ENCODE results near the gene MAGI2.

The MAGI2 gene

GRCh38 chr7:79307376-79307775, 146.1 kb downstream of the MAGI2 start:
- Histone ChIP-seq H3K9me3 (ENCODE audit: low read length) (no peaks in the 10 kb centered on the region), H3K4me3 (ENCODE audit: low read length) (no peak overlapping the region), H3K36me3 (ENCODE audit: insufficient read depth, low read length) (no peaks in the 10 kb centered on the region), H2AFZ (ENCODE audit: low read depth, low read length) (no peak overlapping the region), H3K4me1 (ENCODE audit: insufficient read depth, low read length) (no peaks in the 10 kb centered on the region), H3K27me3 (ENCODE audit: insufficient read depth, low read length) (no peaks in the 10 kb centered on the region)

GRCh38 chr7:79304711-79305110, 148.8 kb downstream of the MAGI2 start:
- Histone ChIP-seq H3K27me3 (ENCODE audit: insufficient read depth, low read length) (no peaks in the 10 kb centered on the region), H3K9me3 (ENCODE audit: low read length) (no peaks in the 10 kb centered on the region), H3K4me3 (ENCODE audit: low read length) (no peak overlapping the region), H2AFZ (ENCODE audit: low read depth, low read length) (no peak overlapping the region), H3K4me1 (ENCODE audit: insufficient read depth, low read length) (no peaks in the 10 kb centered on the region), H3K36me3 (ENCODE audit: insufficient read depth, low read length) (no peaks in the 10 kb centered on the region)

- Histone ChIP-seq H3K36me3 (ENCODE audit: insufficient read depth, low read length) (no peaks in the 10 kb centered on the region), H3K27me3 (ENCODE audit: insufficient read depth, low read length) (no peaks in the 10 kb centered on the region), H3K9me3 (ENCODE audit: low read length) (no peaks in the 10 kb centered on the region), H3K4me3 (ENCODE audit: low read length) (no peak overlapping the region), H2AFZ (ENCODE audit: low read depth, low read length) (no peak overlapping the region), H3K4me1 (ENCODE audit: insufficient read depth, low read length) (no peaks in the 10 kb centered on the region)
These were observed 151.2 kb downstream of the MAGI2 start for GRCh38 chr7:79302293-79302692.

GRCh38 chr7:79301419-79301818, 152.0 kb downstream of the MAGI2 start:
- Histone ChIP-seq H3K4me1 (ENCODE audit: insufficient read depth, low read length) (no peaks in the 10 kb centered on the region), H2AFZ (ENCODE audit: low read depth, low read length) (no peak overlapping the region), H3K4me3 (ENCODE audit: low read length) (no peak overlapping the region), H3K27me3 (ENCODE audit: insufficient read depth, low read length) (no peaks in the 10 kb centered on the region), H3K9me3 (ENCODE audit: low read length) (no peaks in the 10 kb centered on the region), H3K36me3 (ENCODE audit: insufficient read depth, low read length) (no peaks in the 10 kb centered on the region)

GRCh38 chr7:79300573-79300972, 152.9 kb downstream of the MAGI2 start:
- H3K27me3 ChIP-seq (ENCODE audit: insufficient read depth, low read length): no peaks in the 10 kb centered on the region
- no peaks in the 10 kb centered on the region for H3K4me1 ChIP-seq (ENCODE audit: insufficient read depth, low read length)
- no peaks in the 10 kb centered on the region for H3K36me3 ChIP-seq (ENCODE audit: insufficient read depth, low read length)
- no peak overlapping the region for H3K4me3 ChIP-seq (ENCODE audit: low read length)
- H2AFZ ChIP-seq (ENCODE audit: low read depth, low read length): no peak overlapping the region
- no peaks in the 10 kb centered on the region for H3K9me3 ChIP-seq (ENCODE audit: low read length)

- Histone ChIP-seq H3K4me3 (ENCODE audit: low read length) (no peak overlapping the region), H3K9me3 (ENCODE audit: low read length) (no peaks in the 10 kb centered on the region), H2AFZ (ENCODE audit: low read depth, low read length) (no peak overlapping the region), H3K36me3 (ENCODE audit: insufficient read depth, low read length) (no peaks in the 10 kb centered on the region), H3K4me1 (ENCODE audit: insufficient read depth, low read length) (no peaks in the 10 kb centered on the region), H3K27me3 (ENCODE audit: insufficient read depth, low read length) (no peaks in the 10 kb centered on the region)
These were observed 155.2 kb downstream of the MAGI2 start for GRCh38 chr7:79298145-79298760.

- Histone ChIP-seq H2AFZ (ENCODE audit: low read depth, low read length) (no peak overlapping the region), H3K9me3 (ENCODE audit: low read length) (no peaks in the 10 kb centered on the region), H3K4me1 (ENCODE audit: insufficient read depth, low read length) (no peaks in the 10 kb centered on the region), H3K4me3 (ENCODE audit: low read length) (no peak overlapping the region), H3K27me3 (ENCODE audit: insufficient read depth, low read length) (no peaks in the 10 kb centered on the region), H3K36me3 (ENCODE audit: insufficient read depth, low read length) (no peaks in the 10 kb centered on the region)
These were observed 156.7 kb downstream of the MAGI2 start for GRCh38 chr7:79296553-79297320.

GRCh38 chr7:79293655-79294142, 159.8 kb downstream of the MAGI2 start:
- Histone ChIP-seq H3K4me3 (ENCODE audit: low read length) (no peak overlapping the region), H3K27me3 (ENCODE audit: insufficient read depth, low read length) (no peaks in the 10 kb centered on the region), H3K4me1 (ENCODE audit: insufficient read depth, low read length) (peaks cover 7% of the 10 kb centered on the region), H2AFZ (ENCODE audit: low read depth, low read length) (no peak overlapping the region), H3K36me3 (ENCODE audit: insufficient read depth, low read length) (no peaks in the 10 kb centered on the region), H3K9me3 (ENCODE audit: low read length) (no peaks in the 10 kb centered on the region)

- Histone ChIP-seq H2AFZ (ENCODE audit: low read depth, low read length) (no peak overlapping the region), H3K4me1 (ENCODE audit: insufficient read depth, low read length) (peaks cover 10% of the 10 kb centered on the region), H3K9me3 (ENCODE audit: low read length) (no peaks in the 10 kb centered on the region), H3K27me3 (ENCODE audit: insufficient read depth, low read length) (no peaks in the 10 kb centered on the region), H3K36me3 (ENCODE audit: insufficient read depth, low read length) (no peaks in the 10 kb centered on the region), H3K4me3 (ENCODE audit: low read length) (no peak overlapping the region)
These were observed 160.6 kb downstream of the MAGI2 start for GRCh38 chr7:79292834-79293233.

- Histone ChIP-seq H3K9me3 (ENCODE audit: low read length) (no peaks in the 10 kb centered on the region), H3K4me1 (ENCODE audit: insufficient read depth, low read length) (peaks cover 10% of the 10 kb centered on the region), H3K4me3 (ENCODE audit: low read length) (no peak overlapping the region), H3K27me3 (ENCODE audit: insufficient read depth, low read length) (no peaks in the 10 kb centered on the region), H3K36me3 (ENCODE audit: insufficient read depth, low read length) (no peaks in the 10 kb centered on the region), H2AFZ (ENCODE audit: low read depth, low read length) (no peak overlapping the region)
These were observed 162.0 kb downstream of the MAGI2 start for GRCh38 chr7:79291498-79291865.

- Histone ChIP-seq H3K36me3 (ENCODE audit: insufficient read depth, low read length) (no peaks in the 10 kb centered on the region), H3K4me3 (ENCODE audit: low read length) (no peak overlapping the region), H3K27me3 (ENCODE audit: insufficient read depth, low read length) (no peaks in the 10 kb centered on the region), H3K4me1 (ENCODE audit: insufficient read depth, low read length) (peaks cover 10% of the 10 kb centered on the region), H3K9me3 (ENCODE audit: low read length) (no peaks in the 10 kb centered on the region), H2AFZ (ENCODE audit: low read depth, low read length) (no peak overlapping the region)
These were observed 162.5 kb downstream of the MAGI2 start for GRCh38 chr7:79290841-79291497.

- Histone ChIP-seq H3K4me1 (ENCODE audit: insufficient read depth, low read length) (peaks cover 10% of the 10 kb centered on the region), H3K36me3 (ENCODE audit: insufficient read depth, low read length) (no peaks in the 10 kb centered on the region), H3K27me3 (ENCODE audit: insufficient read depth, low read length) (no peaks in the 10 kb centered on the region), H3K4me3 (ENCODE audit: low read length) (no peak overlapping the region), H3K9me3 (ENCODE audit: low read length) (no peaks in the 10 kb centered on the region), H2AFZ (ENCODE audit: low read depth, low read length) (no peak overlapping the region)
These were observed 163.1 kb downstream of the MAGI2 start for GRCh38 chr7:79290398-79290797.

GRCh38 chr7:79288655-79289054, 164.8 kb downstream of the MAGI2 start:
- Histone ChIP-seq H2AFZ (ENCODE audit: low read depth, low read length) (no peak overlapping the region), H3K9me3 (ENCODE audit: low read length) (no peaks in the 10 kb centered on the region), H3K4me3 (ENCODE audit: low read length) (no peak overlapping the region), H3K36me3 (ENCODE audit: insufficient read depth, low read length) (no peaks in the 10 kb centered on the region), H3K4me1 (ENCODE audit: insufficient read depth, low read length) (peaks cover 10% of the 10 kb centered on the region), H3K27me3 (ENCODE audit: insufficient read depth, low read length) (no peaks in the 10 kb centered on the region)
